Stimulated activated CD4-positive, alpha-beta T cell treated with anti-CD3 and anti-CD28 coated beads, Interleukin-15, amount 100 ng/mL, for 24 hours (primary cell): ENCODE data around the gene HOXB4.

Experiments
- DNase-seq: peaks from one replicate; pipeline ENCODE4 v3.0.0-alpha.2; 2020

Gene HOXB4

DNA sequence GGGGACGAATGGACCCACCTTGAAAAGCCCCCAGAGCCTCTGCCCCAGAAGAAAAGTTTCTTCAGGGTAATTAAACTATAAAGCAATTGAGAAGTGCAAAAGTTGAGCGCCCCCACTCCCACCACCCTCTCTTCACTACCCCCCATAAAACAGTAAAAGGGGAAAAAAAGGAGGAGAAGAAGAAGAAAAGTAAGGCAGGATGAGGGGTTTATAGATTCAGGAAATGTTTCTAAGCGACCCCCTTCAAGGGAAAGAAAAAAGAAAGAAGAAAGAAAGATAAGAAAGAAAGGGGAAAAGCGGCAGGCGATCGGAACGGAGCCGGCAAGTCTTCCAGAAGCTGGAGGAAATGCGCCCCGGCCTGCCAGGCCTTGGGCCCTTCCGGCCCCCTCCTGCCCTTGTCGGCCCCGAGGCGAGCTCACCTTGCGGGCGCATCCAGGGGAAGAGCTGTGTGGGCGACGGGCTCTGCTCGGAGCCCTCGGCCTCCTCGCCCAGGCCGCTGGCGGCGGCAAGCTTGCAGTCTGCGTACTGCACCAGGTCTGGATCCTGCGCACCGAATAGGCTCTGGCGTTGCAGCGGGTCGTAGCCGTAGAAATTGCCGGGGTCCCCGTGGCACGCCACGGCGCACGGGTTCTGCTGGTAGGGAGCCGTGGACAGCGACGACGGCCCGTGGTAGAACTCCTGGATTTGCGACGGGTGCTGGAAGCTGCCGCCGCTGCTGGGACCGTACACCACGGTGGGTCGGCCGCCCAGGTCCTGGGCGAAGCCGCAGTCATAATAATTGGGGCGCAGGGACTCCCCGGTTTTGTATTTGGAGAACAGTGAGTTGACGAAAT is 35.9 kb upstream of the HOXB4 start:
- DNase-seq, result peak; percentile 57

DNA sequence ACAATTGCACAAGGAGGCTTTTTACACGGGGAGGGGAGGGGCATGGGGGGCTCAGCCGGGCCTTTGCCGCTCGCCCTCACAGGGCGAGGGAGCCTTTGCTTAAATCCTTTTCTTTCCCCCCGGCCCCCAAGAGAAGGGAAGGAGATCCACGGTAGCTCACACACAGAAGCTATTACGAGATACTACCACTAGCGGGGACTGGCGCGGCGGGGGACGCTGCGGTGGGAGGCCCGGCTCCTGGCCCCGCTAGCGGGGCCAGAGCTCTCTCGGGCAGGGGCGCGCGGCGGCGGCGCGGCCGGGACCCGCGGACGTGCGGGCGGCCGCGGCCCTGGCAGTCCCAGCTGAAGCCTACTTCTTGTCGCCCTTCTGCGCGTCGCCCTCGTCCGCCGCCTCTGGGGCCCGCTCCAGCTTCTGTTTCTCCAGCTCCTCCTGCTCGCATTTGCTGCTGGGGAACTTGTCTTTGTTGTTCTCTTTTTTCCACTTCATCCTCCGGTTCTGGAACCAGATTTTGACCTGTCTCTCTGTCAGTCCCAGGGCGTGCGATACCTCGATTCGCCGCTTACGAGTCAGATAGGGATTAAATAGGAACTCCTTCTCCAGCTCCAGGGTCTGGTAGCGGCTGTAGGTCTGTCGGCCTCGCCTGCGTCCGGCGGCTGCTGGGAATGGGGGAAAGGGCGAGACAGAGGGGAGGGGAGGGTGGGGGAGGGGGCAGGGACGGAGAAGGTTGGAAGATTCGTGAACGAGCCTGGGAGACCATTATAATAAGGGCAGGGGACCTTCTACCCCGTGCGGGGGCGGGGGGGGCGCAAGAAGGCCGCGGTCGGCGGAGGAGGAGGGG is 34.9 kb upstream of the HOXB4 start:
- peak; percentile 64 for DNase-seq

DNA sequence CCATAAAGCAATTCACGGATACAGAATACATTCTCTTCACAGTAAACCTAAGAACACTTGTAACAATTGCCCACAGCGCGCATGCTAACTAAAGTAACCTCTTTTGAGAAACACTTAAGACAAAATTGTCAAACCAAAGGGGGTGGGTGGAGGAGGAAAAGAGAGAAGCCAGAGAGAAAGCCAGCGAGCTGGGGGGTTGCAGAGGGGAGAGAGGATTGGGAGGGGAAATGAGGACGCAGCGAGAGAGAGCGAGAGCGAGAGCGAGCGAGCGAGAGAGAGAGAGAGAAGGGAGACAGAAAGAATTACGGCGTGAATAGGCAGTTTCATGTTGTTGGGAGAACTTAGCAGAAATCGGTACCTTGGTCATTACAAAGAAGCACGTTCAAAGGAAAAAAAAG is 34.3 kb upstream of the HOXB4 start:
- no peak for DNase-seq

DNA sequence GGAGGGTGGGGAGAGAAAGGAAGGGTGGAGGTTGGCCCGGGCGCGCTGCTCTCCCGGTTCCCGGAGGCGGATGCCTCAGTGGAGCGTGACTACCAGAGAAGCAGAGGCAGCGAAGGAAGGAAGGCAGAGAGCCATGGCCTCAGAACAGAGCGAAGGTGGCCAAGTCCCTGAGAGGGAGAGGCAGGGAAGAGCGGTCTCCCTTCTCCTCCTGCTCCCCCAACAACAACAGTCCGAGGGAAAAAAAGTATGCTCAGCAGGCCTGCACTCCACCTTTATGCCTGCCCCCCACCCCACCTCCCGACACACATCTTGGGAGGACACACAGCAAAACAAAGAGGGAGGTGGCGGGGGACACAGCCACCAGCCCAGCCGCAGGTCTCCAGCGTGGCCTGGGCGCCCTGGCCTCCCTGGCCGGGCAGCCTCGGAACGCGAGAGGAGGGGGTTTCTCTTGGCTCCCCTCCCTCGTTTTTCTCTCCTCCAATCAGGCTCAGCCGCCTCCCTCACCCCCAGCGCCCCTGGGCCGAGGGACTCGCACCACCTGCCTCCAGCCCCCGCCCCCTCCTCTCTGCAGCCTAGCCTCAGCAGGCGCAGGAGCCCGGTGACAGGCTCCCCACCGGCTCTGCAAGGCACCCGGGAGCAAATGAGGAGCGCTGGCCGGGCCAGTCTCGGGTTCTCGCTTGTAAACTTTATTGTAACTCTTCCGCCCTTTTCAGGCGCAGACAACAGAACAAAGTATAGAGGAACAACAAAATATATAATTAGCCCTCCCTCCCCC is 33.7 kb upstream of the HOXB4 start:
- DNase-seq, result no peak

DNA sequence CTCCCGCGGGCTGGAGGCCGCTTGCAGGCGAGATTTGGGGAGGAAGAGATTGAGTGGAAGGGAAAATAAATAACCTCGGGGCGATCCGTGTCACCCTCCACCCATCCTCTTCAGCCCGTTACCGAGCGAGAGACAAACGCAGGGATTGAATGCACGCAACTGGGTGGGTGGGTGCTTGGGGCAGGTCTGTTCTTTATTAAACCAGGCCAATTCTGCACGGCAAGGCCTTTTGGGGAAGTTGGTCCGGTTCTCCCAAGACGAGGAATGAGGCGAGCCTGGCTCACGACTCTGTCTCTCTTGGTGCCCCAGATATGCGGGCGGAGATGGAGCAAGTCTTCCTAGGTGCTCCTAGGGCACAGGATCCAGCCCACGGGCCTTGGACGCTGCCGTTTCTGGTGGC is 33.1 kb upstream of the HOXB4 start:
- no peak for DNase-seq

DNA sequence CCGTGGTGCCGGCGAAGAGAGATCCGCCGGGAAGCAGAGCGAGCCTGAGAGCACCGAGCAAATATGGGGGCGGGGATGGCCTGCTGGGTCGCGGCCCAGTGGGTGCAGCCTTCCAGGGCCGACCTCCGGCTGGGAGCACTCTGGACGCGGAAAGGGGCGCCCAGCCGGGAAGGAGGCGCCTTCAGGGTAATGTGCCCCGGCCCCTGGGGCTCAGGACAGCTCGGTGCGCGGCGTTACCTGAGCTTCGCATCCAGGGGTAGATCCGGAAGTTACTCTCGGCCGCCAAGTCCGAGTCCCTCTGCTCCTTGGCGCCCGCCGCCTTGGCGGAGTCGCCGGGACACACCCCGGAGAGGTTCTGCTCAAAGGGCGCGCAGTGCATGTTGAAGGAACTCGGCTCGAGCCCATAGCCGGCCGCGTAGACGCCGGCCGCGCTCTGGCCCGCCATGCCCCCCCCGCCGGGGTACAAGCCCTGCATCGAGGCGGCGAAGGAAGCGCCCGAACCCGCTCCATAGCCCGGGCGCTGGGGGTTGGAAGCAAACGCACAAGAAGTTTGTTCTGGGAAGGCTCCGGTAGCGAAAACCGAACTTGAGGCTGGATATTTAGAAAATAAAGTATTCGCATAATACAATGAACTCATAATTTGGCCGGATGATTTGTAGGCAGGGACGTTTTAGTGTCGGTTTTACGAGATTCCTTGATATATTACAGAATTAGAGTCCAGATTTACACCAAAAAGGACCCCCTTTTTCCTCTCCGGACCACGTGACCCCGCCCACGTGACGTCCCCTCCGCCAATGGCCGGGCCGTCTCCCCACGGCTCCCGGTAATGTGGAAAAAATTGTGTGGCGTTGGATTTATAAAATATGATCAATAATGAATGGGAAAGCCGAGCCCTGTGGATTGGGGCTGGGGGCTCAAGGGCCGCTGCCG is 32.4 kb upstream of the HOXB4 start, which contains the start of gene HOXB7:
Gene HOXB7, minus strand, starts transcription at position 736 of the 930 bp plus-strand sequence. Its CDS starts 99 bp downstream, at position 637.
- DNase-seq, result peak; percentile 85

DNA sequence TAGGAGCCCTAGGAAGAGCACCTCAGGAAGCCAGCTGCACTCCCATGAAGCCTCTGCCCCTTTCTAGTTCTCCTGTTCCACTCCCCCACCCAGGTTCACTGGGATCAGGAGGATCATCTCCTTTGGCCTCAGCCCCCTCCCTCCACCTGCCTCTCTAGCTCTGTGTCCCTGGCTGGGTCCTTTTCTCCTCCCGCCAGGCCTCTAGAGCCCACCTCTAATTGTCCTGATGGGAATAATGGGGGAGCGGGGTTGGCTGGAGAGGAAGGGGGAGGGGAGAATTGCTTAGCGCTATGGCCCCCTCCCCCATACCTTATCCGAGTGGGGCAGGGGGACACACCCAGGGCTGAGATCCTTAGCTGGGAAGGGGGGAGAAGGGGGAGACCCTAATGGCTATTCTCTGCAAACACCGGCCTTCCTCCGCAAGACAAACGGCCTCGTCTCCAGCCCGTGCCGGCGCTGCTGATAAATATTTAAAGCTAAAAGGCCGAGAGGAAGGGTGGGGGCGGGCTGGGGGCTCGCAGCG is 31.7 kb upstream of the HOXB4 start:
- DNase-seq, result no peak

DNA sequence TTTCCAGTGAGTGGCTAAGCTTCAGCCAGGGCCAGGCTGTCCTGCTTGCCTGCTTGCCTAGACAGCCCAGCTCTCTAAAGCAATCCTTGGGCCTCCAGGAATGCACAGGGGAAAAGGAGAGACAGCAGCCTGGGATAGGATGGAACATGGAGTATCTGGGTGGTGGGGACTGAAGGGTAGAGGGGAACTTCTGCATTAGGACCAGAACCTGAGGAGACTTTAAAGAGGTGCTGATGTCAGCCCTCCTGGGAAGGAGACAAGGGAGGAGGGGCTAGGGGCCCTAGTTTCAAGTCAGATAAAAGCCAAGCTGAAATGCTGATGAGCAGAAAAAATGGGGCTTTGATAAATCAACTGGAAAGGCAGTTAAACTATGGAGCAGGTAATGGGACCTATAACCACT is 30.9 kb upstream of the HOXB4 start:
- no peak for DNase-seq

DNA sequence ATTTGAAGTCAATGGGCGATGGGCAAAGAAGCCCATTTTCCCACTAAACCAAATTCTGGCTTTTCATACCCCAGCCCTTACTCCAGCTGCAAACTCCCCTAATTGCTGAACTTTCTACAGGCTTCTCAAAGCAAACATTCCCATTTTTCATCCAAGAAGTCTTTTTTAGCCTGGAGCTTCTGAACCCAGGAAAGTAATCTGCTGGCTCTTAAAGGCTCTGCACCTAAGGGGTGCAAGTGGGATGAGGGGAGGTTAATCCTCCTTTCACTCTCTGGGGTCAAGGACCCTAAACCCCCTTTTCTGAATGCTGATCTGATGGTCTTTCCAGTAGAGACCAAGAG is 30.3 kb upstream of the HOXB4 start:
- DNase-seq, result no peak

DNA sequence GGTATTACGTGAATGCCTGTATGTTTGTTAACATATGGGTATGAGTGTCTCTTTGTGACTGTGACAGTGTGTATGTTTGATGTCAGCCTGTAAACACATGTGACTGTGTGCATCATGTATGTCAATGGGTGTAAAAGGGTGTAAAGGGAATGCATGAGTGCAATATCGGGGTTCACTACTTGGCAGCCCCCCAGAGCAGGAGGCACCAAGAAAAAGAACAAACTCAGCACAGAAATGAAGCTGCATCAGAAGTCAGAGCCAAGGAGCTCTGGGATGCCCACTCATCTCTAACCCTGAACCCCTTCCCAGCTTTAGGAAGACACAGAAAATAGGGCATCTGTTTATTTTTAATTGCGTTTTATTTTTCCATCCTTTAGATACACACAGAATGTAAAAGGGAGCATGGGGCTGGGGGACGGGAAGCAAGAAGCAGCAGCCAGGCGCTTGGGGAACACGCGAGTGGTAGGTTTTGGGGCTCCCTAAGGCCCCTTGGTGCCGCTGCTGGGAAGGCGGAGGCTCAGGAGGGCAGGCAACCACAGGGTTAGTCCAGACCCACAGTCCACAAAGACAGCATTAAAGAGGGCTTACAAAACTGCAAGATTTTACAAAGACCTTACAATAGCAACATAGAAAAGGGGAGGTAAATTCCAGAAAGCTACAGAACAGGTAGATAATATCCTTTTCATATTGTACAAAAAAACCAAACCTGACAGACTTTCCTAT is 28.9 kb upstream of the HOXB4 start:
- no peak for DNase-seq

DNA sequence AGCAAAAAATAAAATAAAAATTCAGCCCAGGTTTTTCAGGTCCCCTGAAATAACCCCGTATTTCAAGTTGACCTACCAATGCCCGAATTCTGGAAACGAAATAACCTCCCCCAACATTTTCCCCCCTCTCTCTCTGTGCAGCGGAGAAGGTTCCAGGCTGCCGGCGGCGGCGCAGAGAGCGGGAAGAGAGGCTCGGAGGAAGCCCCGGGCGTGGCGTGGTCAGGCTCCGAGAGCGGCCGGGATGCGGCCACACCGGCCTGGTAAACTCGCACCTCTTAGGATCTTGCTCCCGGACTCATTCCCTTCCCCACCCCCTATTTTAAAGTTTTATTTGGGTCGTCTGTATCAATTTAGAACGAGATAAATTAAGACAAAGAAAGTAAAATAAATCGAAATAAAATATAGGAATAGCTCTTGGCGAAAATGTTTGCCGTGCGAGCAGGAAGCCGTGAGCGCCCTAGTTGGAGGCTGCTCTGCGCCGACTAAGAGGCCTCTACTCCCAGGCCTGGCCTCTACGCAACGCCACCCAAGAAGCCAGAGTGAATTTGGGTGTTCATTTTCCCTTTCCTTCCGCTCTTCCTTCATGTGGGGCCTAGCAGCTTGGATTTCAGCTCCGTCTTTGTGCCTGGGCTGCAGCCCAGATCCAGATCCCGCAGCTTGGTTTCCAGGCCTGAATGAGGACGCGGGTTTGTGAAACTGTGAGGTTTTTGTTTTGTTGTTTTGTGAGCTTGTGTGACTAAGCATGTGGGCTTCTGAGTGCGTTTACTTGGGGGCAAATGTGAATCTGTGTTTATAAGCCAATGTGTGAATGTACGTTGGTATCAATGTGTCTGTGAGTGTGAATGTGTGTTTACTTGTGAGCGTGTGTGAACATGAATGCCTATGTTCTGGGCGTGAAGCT is 28.1 kb upstream of the HOXB4 start:
- no peak for DNase-seq

DNA sequence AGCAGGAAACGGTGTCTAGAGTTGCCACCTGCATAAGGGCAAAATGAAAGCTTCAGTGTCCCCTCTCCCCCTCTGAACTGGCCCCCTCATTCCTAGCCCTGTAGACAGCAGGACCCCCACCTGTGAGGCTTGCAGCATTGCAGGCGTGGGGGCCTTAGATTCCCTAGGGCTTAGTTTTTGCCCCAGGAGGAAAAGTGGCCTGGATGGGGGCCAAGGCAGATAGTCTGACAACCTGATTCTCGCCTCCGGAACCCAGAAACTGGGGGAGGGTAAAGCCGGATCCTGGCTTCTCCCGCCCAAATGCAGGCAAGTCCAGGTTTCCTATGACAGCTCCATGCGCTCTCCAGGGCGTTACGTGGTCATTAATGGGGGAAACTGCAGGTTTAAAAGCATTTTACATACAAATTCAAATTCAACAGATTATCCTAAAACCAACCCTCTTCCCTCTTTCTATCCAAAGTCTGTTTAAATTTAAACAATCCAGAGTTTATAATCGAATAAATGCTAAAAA is 27.3 kb upstream of the HOXB4 start:
- no peak for DNase-seq

DNA sequence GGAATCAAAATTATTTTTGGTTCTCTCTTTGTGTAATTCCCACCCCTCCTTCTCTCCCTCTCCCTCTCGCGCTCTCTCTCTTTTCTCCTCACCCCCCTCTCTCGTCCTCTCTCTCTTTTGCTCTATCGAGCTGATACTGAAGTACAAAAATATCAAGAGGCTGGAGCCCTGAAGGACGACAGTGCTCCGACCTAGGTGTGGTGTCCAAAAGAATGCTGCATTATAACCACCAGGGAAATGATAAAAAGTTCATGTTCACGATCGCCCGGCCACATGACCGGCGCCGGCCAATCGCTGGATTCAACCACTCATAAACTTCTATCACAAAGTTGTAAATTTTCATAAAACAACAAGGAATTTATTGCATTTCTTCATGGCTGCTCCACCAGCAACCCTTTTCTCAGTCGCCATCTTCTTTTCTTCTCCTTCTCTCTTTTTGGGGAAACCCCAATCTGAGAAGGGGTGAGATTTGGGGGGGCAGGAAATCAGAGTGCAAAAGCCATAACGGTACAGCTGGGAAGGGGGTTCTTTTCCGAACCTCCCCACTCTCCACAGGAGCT is 26.7 kb upstream of the HOXB4 start, which contains the start of gene HOXB6:
Gene HOXB6, minus strand, starts transcription at position 217 of the 560 bp plus-strand sequence. CDS start 6,836 bp downstream, outside the sequence.
- no peak for DNase-seq

DNA sequence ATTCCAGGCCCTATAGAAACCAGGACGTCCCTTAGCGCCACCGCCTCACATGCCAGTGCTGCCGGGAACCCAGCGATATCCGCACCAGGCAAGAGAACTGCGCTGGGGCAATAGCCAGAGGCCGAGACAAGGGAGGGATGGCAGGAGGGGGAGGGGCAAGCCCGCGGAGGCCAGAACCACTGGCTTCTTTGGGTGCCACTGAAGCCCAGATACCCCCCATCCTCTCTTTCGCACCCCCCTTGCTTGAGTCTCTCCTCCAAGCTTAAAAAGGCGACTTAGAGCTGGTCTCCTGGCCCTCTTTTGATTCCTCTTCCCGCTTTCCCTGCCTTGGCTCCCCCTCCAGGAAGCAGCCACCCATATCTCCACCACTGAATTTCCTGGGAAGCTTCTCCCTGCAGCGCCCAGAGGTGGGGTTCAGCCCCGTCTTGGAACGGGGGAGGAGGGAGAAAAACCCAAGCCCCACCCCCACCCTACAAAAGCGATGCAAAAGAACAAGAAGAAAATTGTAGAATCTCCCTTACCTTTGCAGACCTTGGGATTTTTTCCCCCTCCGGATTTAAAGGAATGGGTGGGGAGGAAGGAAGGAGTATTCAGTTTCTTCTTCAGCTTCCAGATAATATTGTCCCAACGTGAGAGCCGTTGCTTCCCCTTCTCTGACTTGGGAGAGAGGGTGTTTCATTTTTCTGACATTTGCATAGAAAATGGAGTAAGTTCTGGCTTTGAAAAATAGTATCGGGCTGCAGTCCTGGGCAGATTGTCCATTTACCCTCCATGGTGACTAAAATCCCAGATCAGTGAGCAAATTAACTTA is 26.0 kb upstream of the HOXB4 start:
- DNase-seq, result no peak

DNA sequence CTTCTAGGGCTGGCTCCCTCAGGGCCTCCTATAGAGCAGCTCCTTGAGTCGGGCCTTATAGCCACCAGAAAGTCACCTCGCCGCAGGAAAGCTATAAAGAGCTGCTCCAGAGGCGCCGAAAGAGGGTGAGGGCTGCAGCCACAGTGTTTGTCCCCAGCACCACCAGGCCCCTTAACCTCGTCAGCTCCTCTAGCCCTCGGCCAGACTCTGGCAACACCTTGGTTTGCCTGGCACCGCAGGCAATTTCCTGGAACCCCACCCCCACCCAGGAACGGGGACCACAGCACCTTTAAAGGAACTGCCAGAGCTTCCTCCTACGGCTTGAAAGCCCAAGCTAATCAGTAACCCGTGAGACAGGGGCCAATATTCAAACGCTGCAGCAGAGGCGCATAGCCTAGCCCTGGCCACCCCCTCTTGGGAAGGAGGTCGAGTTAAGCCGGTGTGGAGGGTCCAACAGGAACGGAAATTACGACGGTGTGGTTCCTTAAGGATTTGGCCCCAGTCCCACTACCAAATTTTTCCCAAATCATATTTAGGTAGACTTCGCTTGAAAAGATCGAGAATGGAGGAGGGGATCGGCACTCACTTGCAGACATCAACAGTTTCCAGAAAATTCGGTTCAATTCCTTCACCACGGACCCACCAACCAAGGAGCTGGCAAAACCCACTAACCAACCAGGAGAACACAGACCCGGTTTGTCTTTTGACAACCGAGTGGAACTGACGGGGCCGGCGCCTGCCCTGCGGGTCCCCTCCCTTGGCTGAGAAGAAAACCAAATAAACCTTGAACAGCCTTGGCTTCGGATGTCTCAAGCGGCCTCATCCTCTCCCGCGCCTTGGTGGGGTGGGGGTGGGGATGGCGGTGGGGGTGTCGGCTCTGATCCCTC is 23.6 kb upstream of the HOXB4 start:
- no peak for DNase-seq

DNA sequence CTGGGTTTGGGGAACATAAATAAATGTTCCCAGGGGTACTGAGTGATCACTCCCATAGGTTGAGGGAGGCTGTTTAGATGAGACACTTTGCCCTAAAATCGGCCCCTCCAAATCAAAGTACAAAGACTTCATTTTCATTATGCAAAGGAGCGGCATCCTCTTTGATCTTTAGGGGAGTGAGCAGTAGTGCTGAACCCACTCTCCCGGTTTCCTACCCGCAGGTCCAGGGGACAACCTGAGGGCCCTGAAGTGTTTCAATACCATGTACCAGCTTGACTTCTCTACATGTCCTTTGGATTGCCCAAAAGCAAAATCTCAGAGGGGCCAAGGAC is 23.0 kb upstream of the HOXB4 start:
- no peak for DNase-seq

DNA sequence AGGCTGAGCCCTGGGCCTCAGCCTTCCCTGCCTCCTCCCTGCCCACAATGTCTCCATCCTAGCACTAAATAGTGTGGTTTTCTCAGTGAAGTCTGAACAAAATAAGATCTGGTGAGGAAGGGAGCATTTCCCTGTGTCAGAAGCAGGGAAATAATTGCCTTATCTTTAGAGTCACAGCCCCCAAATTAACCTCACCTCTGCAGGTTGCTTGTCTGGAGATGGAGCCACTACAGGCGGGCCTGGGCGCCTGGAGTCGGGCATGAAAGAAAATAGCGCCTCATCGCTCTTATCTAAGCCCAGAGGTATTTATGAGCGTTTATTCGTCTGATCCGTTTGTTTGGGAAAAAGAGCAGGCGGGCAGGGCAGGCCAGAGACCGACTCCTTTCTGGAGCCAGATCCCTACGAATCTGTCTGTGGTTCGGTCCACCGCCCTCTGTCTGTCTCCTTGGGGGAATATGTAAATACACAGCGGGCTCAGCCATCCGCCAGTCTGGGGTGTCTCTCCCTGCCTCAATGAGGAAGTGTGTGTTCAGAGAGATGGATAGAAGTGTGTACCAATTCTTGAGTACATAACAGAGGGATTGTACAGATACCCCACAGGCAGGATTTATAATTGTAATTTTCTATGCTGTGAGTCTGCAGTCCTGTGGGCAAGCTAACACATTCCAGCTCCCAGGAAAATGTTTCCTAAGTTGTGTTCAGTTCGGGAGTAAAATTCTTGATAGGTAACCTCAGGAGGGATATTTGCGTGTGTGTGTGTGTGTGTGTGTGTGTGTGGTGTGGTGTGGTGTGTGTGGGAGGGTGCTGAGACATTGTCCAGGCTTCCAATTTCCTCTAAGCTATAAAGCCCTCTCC is 22.3 kb upstream of the HOXB4 start:
- no peak for DNase-seq
